Measurements from ENCODE around the gene NCBP1.

GRCh38 chr9:97698865-97699264, 65.2 kb downstream of the NCBP1 start:
- no peak for TF ChIP-seq EP300 (IDR thresholded peaks at IDR 0.05)
- no peak for TF ChIP-seq POLR2A (IDR thresholded peaks at IDR 0.05)

Measured in tibial nerve (tissue), 3 donors.